22Rv1 (cell line): ENCODE measurements around the gene HLA-DQB1.

Source experiments
- ZFX ChIP-seq: fragments of 450-650 bp; IDR thresholded peaks from 2 replicates; pipeline ENCODE4 v1.6.1; 2017; ENCODE audit warnings: antibody characterized with exemption, borderline replicate concordance
- TF ChIP-seq, protein P1 (sequence below): fragments of 450-650 bp; IDR thresholded peaks from 2 replicates; pipeline ENCODE4 v1.5.1; 2017; ENCODE audit warnings: mild to moderate bottlenecking

DNA sequence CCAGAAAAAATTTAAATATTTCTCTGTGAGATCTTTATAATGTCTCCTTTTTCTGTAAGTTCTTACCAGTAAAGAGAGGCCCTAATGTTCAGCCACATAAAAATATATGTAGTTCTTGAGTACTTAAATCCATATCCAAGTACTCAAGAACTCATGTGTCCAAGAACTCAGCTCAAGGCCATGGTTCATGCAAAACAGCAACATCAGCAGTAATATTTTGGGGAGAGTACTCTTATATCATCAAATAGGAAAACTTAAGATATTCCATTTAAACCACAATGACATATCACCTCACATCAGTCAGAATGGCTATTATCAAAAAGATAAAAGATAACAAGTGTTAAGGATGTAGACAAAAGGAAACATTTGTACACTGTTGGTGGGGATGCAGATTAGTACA lies 3.4 kb upstream of the HLA-DQB1 start:
- TF ChIP-seq, protein P1, sequence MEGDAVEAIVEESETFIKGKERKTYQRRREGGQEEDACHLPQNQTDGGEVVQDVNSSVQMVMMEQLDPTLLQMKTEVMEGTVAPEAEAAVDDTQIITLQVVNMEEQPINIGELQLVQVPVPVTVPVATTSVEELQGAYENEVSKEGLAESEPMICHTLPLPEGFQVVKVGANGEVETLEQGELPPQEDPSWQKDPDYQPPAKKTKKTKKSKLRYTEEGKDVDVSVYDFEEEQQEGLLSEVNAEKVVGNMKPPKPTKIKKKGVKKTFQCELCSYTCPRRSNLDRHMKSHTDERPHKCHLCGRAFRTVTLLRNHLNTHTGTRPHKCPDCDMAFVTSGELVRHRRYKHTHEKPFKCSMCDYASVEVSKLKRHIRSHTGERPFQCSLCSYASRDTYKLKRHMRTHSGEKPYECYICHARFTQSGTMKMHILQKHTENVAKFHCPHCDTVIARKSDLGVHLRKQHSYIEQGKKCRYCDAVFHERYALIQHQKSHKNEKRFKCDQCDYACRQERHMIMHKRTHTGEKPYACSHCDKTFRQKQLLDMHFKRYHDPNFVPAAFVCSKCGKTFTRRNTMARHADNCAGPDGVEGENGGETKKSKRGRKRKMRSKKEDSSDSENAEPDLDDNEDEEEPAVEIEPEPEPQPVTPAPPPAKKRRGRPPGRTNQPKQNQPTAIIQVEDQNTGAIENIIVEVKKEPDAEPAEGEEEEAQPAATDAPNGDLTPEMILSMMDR = no peak
- TF ChIP-seq ZFX = no peak
